ENCODE measurements around the gene TRIM15. TPM values are rescaled to one million over a fixed set of nuclear protein-coding genes. Genes with fewer than 3 reads are reported as not detected.

The TRIM15 gene
- total and polyA plus RNA-seq, 10 of the 15 experiments (the other 5 are each of a cell fraction or from before 2014, with no cell fraction given) = 0.29 TPM; not detected in 9

- no peak for TF ChIP-seq IRF5 (IDR thresholded peaks at IDR 0.05; ENCODE audit: borderline replicate concordance)
- TF ChIP-seq, protein P1, sequence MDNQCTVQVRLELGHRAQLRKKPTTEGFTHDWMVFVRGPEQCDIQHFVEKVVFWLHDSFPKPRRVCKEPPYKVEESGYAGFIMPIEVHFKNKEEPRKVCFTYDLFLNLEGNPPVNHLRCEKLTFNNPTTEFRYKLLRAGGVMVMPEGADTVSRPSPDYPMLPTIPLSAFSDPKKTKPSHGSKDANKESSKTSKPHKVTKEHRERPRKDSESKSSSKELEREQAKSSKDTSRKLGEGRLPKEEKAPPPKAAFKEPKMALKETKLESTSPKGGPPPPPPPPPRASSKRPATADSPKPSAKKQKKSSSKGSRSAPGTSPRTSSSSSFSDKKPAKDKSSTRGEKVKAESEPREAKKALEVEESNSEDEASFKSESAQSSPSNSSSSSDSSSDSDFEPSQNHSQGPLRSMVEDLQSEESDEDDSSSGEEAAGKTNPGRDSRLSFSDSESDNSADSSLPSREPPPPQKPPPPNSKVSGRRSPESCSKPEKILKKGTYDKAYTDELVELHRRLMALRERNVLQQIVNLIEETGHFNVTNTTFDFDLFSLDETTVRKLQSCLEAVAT (IDR thresholded peaks at IDR 0.05) = 0 out of 2 replicates have a peak, but pooled peaks have one; percentile 18
- TF ChIP-seq PKNOX1 (IDR thresholded peaks at IDR 0.05) = no peak; the same call in 1 of the 2 replicates
- TF ChIP-seq E4F1 (IDR thresholded peaks at IDR 0.05; ENCODE audit: borderline replicate concordance, partially characterized antibody) = no peak
- TF ChIP-seq TARDBP (IDR thresholded peaks at IDR 0.05; ENCODE audit: borderline replicate concordance) = no peak
- TF ChIP-seq SMAD1 (IDR thresholded peaks at IDR 0.05; ENCODE audit: low read depth, partially characterized antibody) = peak; percentile 26
- TF ChIP-seq PAX5 (IDR thresholded peaks at IDR 0.05; ENCODE audit: borderline replicate concordance, low read depth, low read length) = no peak
- TF ChIP-seq, protein P2, sequence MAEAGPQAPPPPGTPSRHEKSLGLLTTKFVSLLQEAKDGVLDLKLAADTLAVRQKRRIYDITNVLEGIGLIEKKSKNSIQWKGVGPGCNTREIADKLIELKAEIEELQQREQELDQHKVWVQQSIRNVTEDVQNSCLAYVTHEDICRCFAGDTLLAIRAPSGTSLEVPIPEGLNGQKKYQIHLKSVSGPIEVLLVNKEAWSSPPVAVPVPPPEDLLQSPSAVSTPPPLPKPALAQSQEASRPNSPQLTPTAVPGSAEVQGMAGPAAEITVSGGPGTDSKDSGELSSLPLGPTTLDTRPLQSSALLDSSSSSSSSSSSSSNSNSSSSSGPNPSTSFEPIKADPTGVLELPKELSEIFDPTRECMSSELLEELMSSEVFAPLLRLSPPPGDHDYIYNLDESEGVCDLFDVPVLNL (IDR thresholded peaks at IDR 0.05; ENCODE audit: low read depth, low read length) = no peak
- no peak for TF ChIP-seq ZSCAN29 (IDR thresholded peaks at IDR 0.05)
- no peak for TF ChIP-seq ZBED1 (IDR thresholded peaks at IDR 0.05; ENCODE audit: borderline replicate concordance)
- no peak; the same call in 1 of the 2 replicates for TF ChIP-seq TCF7 (IDR thresholded peaks at IDR 0.05; ENCODE audit: borderline replicate concordance)
- peak; percentile 42 for TF ChIP-seq MTA2 (IDR thresholded peaks at IDR 0.05; ENCODE audit: low read depth)
- no peak for TF ChIP-seq TBL1XR1 (IDR thresholded peaks at IDR 0.05; ENCODE audit: low read depth, low read length)
- TF ChIP-seq RUNX3 (IDR thresholded peaks at IDR 0.05; ENCODE audit: low read length) = no peak
- TF ChIP-seq, protein P3, sequence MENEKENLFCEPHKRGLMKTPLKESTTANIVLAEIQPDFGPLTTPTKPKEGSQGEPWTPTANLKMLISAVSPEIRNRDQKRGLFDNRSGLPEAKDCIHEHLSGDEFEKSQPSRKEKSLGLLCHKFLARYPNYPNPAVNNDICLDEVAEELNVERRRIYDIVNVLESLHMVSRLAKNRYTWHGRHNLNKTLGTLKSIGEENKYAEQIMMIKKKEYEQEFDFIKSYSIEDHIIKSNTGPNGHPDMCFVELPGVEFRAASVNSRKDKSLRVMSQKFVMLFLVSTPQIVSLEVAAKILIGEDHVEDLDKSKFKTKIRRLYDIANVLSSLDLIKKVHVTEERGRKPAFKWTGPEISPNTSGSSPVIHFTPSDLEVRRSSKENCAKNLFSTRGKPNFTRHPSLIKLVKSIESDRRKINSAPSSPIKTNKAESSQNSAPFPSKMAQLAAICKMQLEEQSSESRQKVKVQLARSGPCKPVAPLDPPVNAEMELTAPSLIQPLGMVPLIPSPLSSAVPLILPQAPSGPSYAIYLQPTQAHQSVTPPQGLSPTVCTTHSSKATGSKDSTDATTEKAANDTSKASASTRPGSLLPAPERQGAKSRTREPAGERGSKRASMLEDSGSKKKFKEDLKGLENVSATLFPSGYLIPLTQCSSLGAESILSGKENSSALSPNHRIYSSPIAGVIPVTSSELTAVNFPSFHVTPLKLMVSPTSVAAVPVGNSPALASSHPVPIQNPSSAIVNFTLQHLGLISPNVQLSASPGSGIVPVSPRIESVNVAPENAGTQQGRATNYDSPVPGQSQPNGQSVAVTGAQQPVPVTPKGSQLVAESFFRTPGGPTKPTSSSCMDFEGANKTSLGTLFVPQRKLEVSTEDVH (IDR thresholded peaks at IDR 0.05; ENCODE audit: low read depth, partially characterized antibody) = no peak
- TF ChIP-seq RB1 (IDR thresholded peaks at IDR 0.05; ENCODE audit: borderline replicate concordance) = peak; percentile 93
- no peak for TF ChIP-seq SRF (IDR thresholded peaks at IDR 0.05; ENCODE audit: low read depth in 2 of 2, low read length in 2 of 2)
- no peak for TF ChIP-seq SIN3A (IDR thresholded peaks at IDR 0.05; ENCODE audit: low read depth, low read length)
- no peak for TF ChIP-seq ZBTB33 (IDR thresholded peaks at IDR 0.05)
- no peak for TF ChIP-seq ZNF24 (IDR thresholded peaks at IDR 0.05)
These were observed 50.3 kb downstream of the TRIM15 start (continued) for GRCh38 chr6:30213667-30213956.

Data from GM12878 (cell line).